Endometrium (tissue), 2 donors: ENCODE measurements around the gene HLA-DOA.

ENCODE experiments used
- FAIRE-seq: peaks from 2 replicates; lab custom pipeline; 2012; peaks lifted over from hg19 to GRCh38; lab: Jason Lieb, UNC
- donor health status: control.
- donor health status: control.

Gene HLA-DOA

GRCh38 chr6:32962213-32962826 is 47.1 kb downstream of the HLA-DOA start:
- no peak for FAIRE-seq

- FAIRE-seq = no peak
These were observed 48.8 kb downstream of the HLA-DOA start for GRCh38 chr6:32960563-32960962.

- no peak for FAIRE-seq
These were observed 53.2 kb downstream of the HLA-DOA start for GRCh38 chr6:32956176-32956575.

GRCh38 chr6:32954986-32955802 is 54.2 kb downstream of the HLA-DOA start:
- FAIRE-seq = no peak

GRCh38 chr6:32954267-32954666 is 55.1 kb downstream of the HLA-DOA start:
- FAIRE-seq = no peak
